Measurements from ENCODE around the gene EPB41L1.

EPB41L1 gene

GRCh38 chr20:36121981-36122930 is 32.3 kb upstream of the EPB41L1 start:
- H3K4me3 ChIP-seq (ENCODE audit: low read depth, low read length) = no peak overlapping the region
- peak; percentile 93 for DNase-seq (ENCODE audit: low read depth)
- TF ChIP-seq CTCF (IDR thresholded peaks at IDR 0.05; ENCODE audit: control insufficient read depth, extremely low read depth, insufficient read depth) = no peak

DNA sequence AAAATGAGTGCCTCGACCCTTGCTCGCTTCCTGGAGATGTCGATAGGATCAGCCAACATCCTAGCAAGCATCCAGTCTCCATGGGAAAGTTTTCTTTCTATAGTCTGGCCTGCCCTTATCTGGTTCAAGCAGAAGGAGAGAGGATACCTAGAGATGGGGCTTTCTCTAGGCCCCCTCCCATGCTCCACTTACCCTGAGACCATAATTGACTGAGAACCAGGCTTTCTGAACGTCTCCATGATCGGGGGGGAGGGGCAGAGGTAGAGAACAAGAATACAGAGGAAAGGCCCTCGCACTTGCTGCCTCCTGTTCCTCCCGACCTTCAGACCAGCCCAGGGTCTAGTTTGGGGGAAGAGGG is 31.6 kb upstream of the EPB41L1 start:
- no peak overlapping the region for H3K4me3 ChIP-seq (ENCODE audit: low read depth, low read length)
- TF ChIP-seq CTCF (IDR thresholded peaks at IDR 0.05; ENCODE audit: control insufficient read depth, extremely low read depth, insufficient read depth) = no peak
- no peak for DNase-seq (ENCODE audit: low read depth)

GRCh38 chr20:36125097-36125496 is 29.4 kb upstream of the EPB41L1 start:
- no peak for DNase-seq (ENCODE audit: low read depth)
- no peak for TF ChIP-seq CTCF (IDR thresholded peaks at IDR 0.05; ENCODE audit: control insufficient read depth, extremely low read depth, insufficient read depth)
- no peak overlapping the region for H3K4me3 ChIP-seq (ENCODE audit: low read depth, low read length)

DNA sequence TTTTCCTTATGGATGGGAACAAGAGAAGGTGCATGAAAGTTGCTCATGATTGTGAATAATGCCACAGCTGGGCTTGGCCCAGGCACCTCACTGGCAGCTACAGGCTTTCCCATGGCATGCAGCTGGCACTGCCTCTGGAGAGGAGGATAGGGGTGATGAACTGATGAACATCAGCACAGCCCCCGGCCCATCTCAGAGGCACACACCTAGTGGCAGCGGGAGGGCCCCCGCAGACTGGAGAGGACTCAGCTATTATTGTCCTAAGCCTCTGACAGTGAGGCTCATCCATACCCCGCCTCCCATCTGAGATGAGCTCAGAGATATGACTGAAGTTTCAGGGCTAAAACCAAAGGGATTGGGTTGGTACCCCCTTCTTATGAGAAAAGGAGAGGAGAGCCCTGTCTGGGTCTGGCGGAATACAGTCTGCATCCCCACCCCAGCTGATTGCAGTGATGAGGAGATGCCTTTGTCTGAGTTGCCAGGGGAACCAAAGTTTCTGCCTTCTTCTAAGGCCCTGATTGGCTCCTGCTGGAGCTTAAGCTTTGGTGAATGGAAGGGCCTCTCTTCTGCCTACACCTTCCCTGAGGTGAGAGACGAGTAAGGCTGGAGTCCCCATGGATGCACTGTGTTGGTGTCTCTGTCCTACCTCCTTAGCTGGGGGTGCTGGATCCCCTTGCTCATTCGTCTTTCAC is 27.6 kb upstream of the EPB41L1 start:
- H3K4me3 ChIP-seq (ENCODE audit: low read depth, low read length) = no peak overlapping the region
- no peak for TF ChIP-seq CTCF (IDR thresholded peaks at IDR 0.05; ENCODE audit: control insufficient read depth, extremely low read depth, insufficient read depth)
- DNase-seq (ENCODE audit: low read depth) = no peak

GRCh38 chr20:36128463-36129159 is 25.9 kb upstream of the EPB41L1 start:
- DNase-seq (ENCODE audit: low read depth) = no peak
- TF ChIP-seq CTCF (IDR thresholded peaks at IDR 0.05; ENCODE audit: control insufficient read depth, extremely low read depth, insufficient read depth) = no peak
- H3K4me3 ChIP-seq (ENCODE audit: low read depth, low read length) = no peak overlapping the region

GRCh38 chr20:36129160-36129543 is 25.4 kb upstream of the EPB41L1 start:
- H3K4me3 ChIP-seq (ENCODE audit: low read depth, low read length) = no peak overlapping the region
- DNase-seq (ENCODE audit: low read depth) = no peak
- no peak for TF ChIP-seq CTCF (IDR thresholded peaks at IDR 0.05; ENCODE audit: control insufficient read depth, extremely low read depth, insufficient read depth)

Measured in LNCaP clone FGC (cell line).